ENCODE results near the gene C4BPA.

Gene C4BPA

GRCh38 chr1:207181847-207182246, 77.8 kb downstream of the C4BPA start:
- no peak for DNase-seq (ENCODE audit: low read depth in 4 of 4, low spot score in 1 of 4)

GRCh38 chr1:207186503-207186902, 82.5 kb downstream of the C4BPA start:
- DNase-seq (ENCODE audit: low read depth in 4 of 4, low spot score in 1 of 4) = no peak

- DNase-seq (ENCODE audit: low read depth in 4 of 4, low spot score in 1 of 4) = no peak
Observed at GRCh38 chr1:207188901-207189300, 84.9 kb downstream of the C4BPA start.

GRCh38 chr1:207191061-207191460, 87.0 kb downstream of the C4BPA start:
- no peak for DNase-seq (ENCODE audit: low read depth in 4 of 4, low spot score in 1 of 4)

GRCh38 chr1:207191776-207192175, 87.7 kb downstream of the C4BPA start:
- no peak for DNase-seq (ENCODE audit: low read depth in 4 of 4, low spot score in 1 of 4)

- DNase-seq (ENCODE audit: low read depth in 4 of 4, low spot score in 1 of 4) = no peak
Observed at GRCh38 chr1:207194197-207194596, 90.2 kb downstream of the C4BPA start.

Data from stimulated activated CD4-positive, alpha-beta T cell treated with anti-CD3 and anti-CD28 coated beads, Interleukin-1b, Interleukin-23, amount 100 ng/mL, for 24 hours (primary cell).